Mammary epithelial cell (primary cell): ENCODE data around the gene CIITA.

ENCODE experiments used
- EZH2 ChIP-seq: IDR thresholded peaks from 2 replicates; pipeline ENCODE4 v1.6.1; 2012; ENCODE audit warnings: low read length, inconsistent platforms, borderline replicate concordance
- TF ChIP-seq, protein P1 (sequence below), 2 donors: IDR thresholded peaks in 1 of 2; conservative IDR thresholded peaks in 1 of 2; 2 replicates each; pipeline ENCODE4 v1.5.1; 2011 to 2012; ENCODE audit warnings: inconsistent platforms in 2 of 2, low read length in 2 of 2, mild to moderate bottlenecking in 2 of 2, control low read depth in 1 of 2, low read depth in 1 of 2; ENCODE audit not compliant: insufficient read depth in 1 of 2; ENCODE audit errors: extremely low read depth in 1 of 2

DNA sequence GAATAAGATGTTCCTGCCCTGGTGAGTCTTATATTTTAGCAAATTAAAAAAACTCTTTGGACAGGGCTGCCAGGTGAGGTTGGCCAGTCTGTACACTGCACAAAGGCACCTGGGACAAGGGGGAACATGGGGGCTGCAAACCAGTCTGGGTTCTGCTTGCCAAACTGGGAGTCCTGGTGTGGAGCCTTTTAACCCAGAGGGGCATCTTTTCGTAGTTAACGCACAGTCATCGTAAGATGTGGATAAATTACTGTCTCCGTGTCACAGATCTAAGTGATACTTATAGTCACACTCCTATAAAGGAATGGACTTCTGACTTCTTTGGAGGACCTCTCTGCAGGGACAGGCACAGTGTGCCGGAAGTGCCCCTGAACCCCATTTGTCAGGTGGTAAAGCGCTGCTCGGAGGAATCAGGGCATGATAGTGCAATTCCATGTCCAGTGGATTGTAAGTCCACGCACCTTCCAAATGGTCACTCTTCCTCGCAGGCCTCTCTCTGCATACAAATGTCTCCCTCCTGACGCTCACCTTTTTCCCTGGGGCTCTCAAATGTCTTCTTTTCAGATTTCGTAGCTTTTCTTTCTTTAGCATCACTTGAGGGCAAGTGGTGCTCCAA lies 50.6 kb downstream of the CIITA start:
- TF ChIP-seq, protein P1, sequence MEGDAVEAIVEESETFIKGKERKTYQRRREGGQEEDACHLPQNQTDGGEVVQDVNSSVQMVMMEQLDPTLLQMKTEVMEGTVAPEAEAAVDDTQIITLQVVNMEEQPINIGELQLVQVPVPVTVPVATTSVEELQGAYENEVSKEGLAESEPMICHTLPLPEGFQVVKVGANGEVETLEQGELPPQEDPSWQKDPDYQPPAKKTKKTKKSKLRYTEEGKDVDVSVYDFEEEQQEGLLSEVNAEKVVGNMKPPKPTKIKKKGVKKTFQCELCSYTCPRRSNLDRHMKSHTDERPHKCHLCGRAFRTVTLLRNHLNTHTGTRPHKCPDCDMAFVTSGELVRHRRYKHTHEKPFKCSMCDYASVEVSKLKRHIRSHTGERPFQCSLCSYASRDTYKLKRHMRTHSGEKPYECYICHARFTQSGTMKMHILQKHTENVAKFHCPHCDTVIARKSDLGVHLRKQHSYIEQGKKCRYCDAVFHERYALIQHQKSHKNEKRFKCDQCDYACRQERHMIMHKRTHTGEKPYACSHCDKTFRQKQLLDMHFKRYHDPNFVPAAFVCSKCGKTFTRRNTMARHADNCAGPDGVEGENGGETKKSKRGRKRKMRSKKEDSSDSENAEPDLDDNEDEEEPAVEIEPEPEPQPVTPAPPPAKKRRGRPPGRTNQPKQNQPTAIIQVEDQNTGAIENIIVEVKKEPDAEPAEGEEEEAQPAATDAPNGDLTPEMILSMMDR (conservative IDR thresholded peaks at IDR 0.05 in 1 of 2, IDR thresholded peaks at IDR 0.05 in 1 of 2; ENCODE audit: extremely low read depth in 1 of 2, insufficient read depth in 1 of 2, low read depth in 1 of 2, low read length in 2 of 2): no peak
- TF ChIP-seq EZH2: no peak
